Measurements from ENCODE around the gene VPS54. TPM values are rescaled to one million over a fixed set of nuclear protein-coding genes. Genes with fewer than 3 reads are reported as not detected.
"Not testable (repeated sequence)": the region's sequence is repeated elsewhere in the genome, so short reads cannot be mapped to it uniquely, and the experiment has no call there.

VPS54 gene
- total RNA-seq, 1 donor from 2014 or later = 14.9 TPM

- H3K27me3 Mint-ChIP-seq (ENCODE audit: insufficient read depth) = no peaks in the 10 kb centered on the region
- peaks cover 37% of the 10 kb centered on the region for H3K36me3 Mint-ChIP-seq (ENCODE audit: low read depth)
- no peaks in the 10 kb centered on the region for H3K9me3 Mint-ChIP-seq
- no peak overlapping the region for H3K27ac Mint-ChIP-seq
- DNase-seq (ENCODE audit: low spot score) = no peak
- intact Hi-C loops (cut with micrococcal nuclease) = loop anchor here (1.0 to 10.0 kb wide), 3 partner anchors 7 to 1965 kb away; partner anchors contain the start of genes CCT4 and SERTAD2
- no peak overlapping the region for H3K4me3 Mint-ChIP-seq
- peaks cover 79% of the 10 kb centered on the region for H3K4me1 Mint-ChIP-seq (ENCODE audit: low read depth)
These were observed 169.6 kb downstream of the VPS54 start for GRCh38 chr2:63849381-63850203.

DNA sequence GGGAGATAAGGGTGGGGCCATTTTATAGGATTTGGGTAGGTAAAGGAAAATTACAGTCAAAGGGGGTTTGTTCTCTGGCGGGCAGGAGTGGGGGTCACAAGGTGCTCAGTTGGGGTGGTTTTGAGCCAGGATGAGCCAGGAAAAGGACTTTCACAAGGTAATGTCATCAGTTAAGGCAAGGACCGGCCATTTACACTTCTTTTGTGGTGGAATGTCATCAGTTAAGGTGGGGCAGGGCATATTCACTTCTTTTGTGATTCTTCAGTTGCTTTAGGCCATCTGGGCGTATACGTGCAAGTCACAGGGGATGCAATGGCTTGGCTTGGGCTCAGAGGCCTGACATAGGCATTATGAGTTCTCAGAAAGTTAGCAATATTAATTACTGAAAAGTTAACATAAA, 171.7 kb downstream of the VPS54 start:
- H3K9me3 Mint-ChIP-seq; H3K27me3 Mint-ChIP-seq (ENCODE audit: insufficient read depth); DNase-seq (ENCODE audit: low spot score); H3K4me3 Mint-ChIP-seq; H3K27ac Mint-ChIP-seq: not testable (repeated sequence)
- Mint-ChIP-seq H3K36me3 (ENCODE audit: low read depth) (peaks cover 35% of the 10 kb centered on the region), H3K4me1 (ENCODE audit: low read depth) (peaks cover 78% of the 10 kb centered on the region)
- intact Hi-C loops (cut with micrococcal nuclease) = loop anchor here (10.0 kb wide), 2 partner anchors 807 to 1963 kb away; partner anchors contain the start of genes CCT4 and SERTAD2

DNA sequence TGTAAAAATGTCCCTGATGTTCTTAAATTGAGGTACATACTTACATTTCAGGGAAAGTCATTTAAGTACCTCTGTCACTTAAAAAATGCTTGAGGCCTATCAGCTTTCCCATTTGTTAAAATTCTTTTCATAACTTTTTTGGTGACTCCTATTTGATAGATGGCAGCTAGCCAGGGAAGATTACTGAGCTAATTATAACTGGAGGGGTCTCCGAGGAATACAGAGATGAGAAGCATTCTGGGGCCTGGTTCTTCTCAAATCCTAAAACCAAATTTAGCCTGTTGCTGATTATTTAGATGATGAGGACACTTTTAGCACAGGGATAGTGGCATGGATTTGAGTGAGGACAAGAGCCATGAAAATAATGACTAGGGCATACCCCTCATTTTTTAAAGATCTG, 172.7 kb downstream of the VPS54 start:
- H3K27me3 Mint-ChIP-seq (ENCODE audit: insufficient read depth) = no peaks in the 10 kb centered on the region
- H3K36me3 Mint-ChIP-seq (ENCODE audit: low read depth) = peaks cover 28% of the 10 kb centered on the region
- H3K4me3 Mint-ChIP-seq = no peak overlapping the region
- DNase-seq (ENCODE audit: low spot score) = no peak
- intact Hi-C loops (cut with micrococcal nuclease) = loop anchor here (10.0 kb wide), 2 partner anchors 808 to 1962 kb away; partner anchors contain the start of genes CCT4 and SERTAD2
- H3K27ac Mint-ChIP-seq = no peak overlapping the region
- H3K4me1 Mint-ChIP-seq (ENCODE audit: low read depth) = peaks cover 78% of the 10 kb centered on the region
- H3K9me3 Mint-ChIP-seq = no peaks in the 10 kb centered on the region

DNA sequence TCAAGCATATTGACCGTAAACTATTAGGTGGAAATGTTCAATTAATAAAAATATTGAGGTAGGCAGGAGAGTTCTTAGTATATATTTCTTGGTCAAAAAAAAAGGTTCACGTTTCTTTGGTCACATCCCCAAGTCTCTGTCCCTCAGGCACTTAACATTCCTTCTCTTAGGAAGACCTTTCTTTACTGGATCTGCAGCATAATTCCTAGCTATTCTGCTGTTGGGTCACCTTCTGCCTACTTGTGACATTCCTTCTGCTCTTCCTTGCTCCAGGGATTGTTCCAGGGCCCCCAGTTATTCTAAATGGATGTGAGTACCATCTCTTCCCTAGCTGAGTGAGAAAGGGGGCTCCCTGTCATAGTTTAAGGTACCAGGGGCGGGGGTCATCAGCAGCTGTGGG, 173.4 kb downstream of the VPS54 start:
- H3K4me3 Mint-ChIP-seq = no peak overlapping the region
- H3K36me3 Mint-ChIP-seq (ENCODE audit: low read depth) = peaks cover 25% of the 10 kb centered on the region

GRCh38 chr2:63844616-63845015, 174.6 kb downstream of the VPS54 start:
- Mint-ChIP-seq H3K27ac (no peak overlapping the region), H3K4me1 (ENCODE audit: low read depth) (peaks cover 66% of the 10 kb centered on the region), H3K9me3 (no peaks in the 10 kb centered on the region), H3K27me3 (ENCODE audit: insufficient read depth) (no peaks in the 10 kb centered on the region), H3K36me3 (ENCODE audit: low read depth) (peaks cover 25% of the 10 kb centered on the region), H3K4me3 (no peak overlapping the region)
- no peak for DNase-seq (ENCODE audit: low spot score)
- intact Hi-C loops (cut with micrococcal nuclease) = loop anchor here (5.0 to 10.0 kb wide), 6 partner anchors 152 to 1960 kb away; partner anchors contain the start of genes ACTR2, CCT4, SERTAD2 and TMEM17

More for the DNA sequence above, 173.4 kb downstream of the VPS54 start:
- Mint-ChIP-seq H3K27me3 (ENCODE audit: insufficient read depth) (no peaks in the 10 kb centered on the region), H3K4me1 (ENCODE audit: low read depth) (peaks cover 73% of the 10 kb centered on the region), H3K27ac (no peak overlapping the region), H3K9me3 (no peaks in the 10 kb centered on the region)
- no peak for DNase-seq (ENCODE audit: low spot score)
- intact Hi-C loops (cut with micrococcal nuclease) = loop anchor here (10.0 kb wide), 2 partner anchors 809 to 1961 kb away; partner anchors contain the start of genes CCT4 and SERTAD2

DNA sequence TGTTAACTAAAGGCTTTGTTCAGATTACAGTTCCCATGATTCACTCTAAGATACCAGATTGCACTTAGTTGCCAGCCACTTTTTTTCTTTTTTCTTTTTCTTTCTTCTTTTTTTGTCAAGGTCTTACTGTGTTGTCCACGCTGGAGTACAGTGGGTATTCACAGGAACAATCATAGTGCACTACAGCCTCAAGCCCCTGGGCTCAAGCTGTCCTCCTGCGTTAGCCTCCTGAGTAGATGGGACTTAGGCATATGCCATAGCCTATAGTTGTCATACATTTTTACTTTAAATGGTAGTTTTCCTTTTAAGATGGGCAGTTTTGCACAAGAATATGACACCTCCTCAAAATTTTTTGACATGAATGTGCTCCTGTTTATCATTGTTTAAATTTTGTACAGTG, 175.4 kb downstream of the VPS54 start:
- no peaks in the 10 kb centered on the region for H3K9me3 Mint-ChIP-seq
- H3K4me3 Mint-ChIP-seq = peak overlapping the region; percentile 53
- H3K4me1 Mint-ChIP-seq (ENCODE audit: low read depth) = peaks cover 59% of the 10 kb centered on the region

DNA sequence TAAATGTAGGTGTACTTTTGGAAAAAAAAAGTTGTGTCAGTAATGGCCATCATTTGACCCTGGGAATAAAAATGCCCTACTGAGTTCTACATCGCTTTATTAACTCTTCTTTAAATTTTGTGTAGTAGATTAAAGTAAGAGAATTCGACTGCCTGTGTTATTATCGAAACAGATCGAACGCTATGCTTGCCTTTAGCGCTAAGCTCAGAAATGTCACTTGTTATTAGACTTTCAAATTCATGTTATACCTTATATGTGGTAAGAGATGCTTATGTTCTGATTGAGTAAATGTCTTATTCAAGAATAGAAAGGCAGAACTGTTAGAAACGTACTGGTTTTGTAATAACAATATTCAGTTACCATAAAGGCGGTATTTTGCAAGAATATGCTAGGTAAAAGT, 176.1 kb downstream of the VPS54 start:
- peaks cover 59% of the 10 kb centered on the region for H3K4me1 Mint-ChIP-seq (ENCODE audit: low read depth)
- intact Hi-C loops (cut with micrococcal nuclease) = loop anchor here (5.0 to 10.0 kb wide), 6 partner anchors 151 to 1958 kb away; partner anchors contain the start of genes ACTR2, CCT4, SERTAD2 and TMEM17
- peak overlapping the region; percentile 99 for H3K4me3 Mint-ChIP-seq
- H3K27ac Mint-ChIP-seq = no peak overlapping the region
- no peaks in the 10 kb centered on the region for H3K27me3 Mint-ChIP-seq (ENCODE audit: insufficient read depth)
- DNase-seq (ENCODE audit: low spot score) = no peak
- H3K36me3 Mint-ChIP-seq (ENCODE audit: low read depth) = peaks cover 24% of the 10 kb centered on the region
- H3K9me3 Mint-ChIP-seq = no peaks in the 10 kb centered on the region

More for the DNA sequence above, 175.4 kb downstream of the VPS54 start:
- Mint-ChIP-seq H3K36me3 (ENCODE audit: low read depth) (peaks cover 24% of the 10 kb centered on the region), H3K27ac (no peak overlapping the region), H3K27me3 (ENCODE audit: insufficient read depth) (no peaks in the 10 kb centered on the region)
- DNase-seq (ENCODE audit: low spot score) = no peak
- intact Hi-C loops (cut with micrococcal nuclease) = loop anchor here (5.0 to 10.0 kb wide), 6 partner anchors 151 to 1959 kb away; partner anchors contain the start of genes ACTR2, CCT4, SERTAD2 and TMEM17

- no peak for DNase-seq (ENCODE audit: low spot score)
- Mint-ChIP-seq H3K27ac (peak overlapping the region; percentile 99), H3K4me3 (peak overlapping the region; percentile 99), H3K9me3 (no peaks in the 10 kb centered on the region), H3K36me3 (ENCODE audit: low read depth) (peaks cover 22% of the 10 kb centered on the region), H3K27me3 (ENCODE audit: insufficient read depth) (no peaks in the 10 kb centered on the region), H3K4me1 (ENCODE audit: low read depth) (peaks cover 52% of the 10 kb centered on the region)
- intact Hi-C loops (cut with micrococcal nuclease) = loop anchor here (1.0 to 10.0 kb wide), 7 partner anchors 8 to 1958 kb away; partner anchors contain the start of genes ACTR2, CCT4, SERTAD2 and TMEM17
These were observed 176.8 kb downstream of the VPS54 start for GRCh38 chr2:63842149-63843061.

Other genes with a start within 250 kb of the VPS54 start
- gene UGP2, start 177.5 kb downstream of the VPS54 start, total RNA-seq = 60.3 and 65.9 TPM in 2 replicates
- 47.1 and 50.4 TPM in 2 replicates for gene PELI1, start 125.0 kb upstream of the VPS54 start, total RNA-seq

Measured in activated T-helper 1 cell treated with anti-CD3 and anti-CD28 coated beads, Interleukin-12 subunit alpha, Interleukin-12 subunit beta, Interleukin-2, Interleukin-4 antibody, amounts not matched to agents 30 ng/mL and 10 ng/mL and 1 ng/mL, durations not matched to agents 14 hours and 24 hours and 36 hours (primary cell).